ENCODE data around the gene C22orf15.
A peak's percentile ranks its signal among the peaks of the same experiment; 100 is the strongest.
"Not testable (repeated sequence)": the region's sequence is repeated elsewhere in the genome, so short reads cannot be mapped to it uniquely, and the experiment has no call there.

Gene C22orf15, protein sequence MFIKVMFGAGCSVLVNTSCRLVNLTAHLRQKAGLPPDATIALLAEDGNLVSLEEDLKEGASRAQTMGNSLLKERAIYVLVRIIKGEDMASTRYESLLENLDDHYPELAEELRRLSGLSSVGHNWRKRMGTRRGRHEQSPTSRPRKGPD

DNA sequence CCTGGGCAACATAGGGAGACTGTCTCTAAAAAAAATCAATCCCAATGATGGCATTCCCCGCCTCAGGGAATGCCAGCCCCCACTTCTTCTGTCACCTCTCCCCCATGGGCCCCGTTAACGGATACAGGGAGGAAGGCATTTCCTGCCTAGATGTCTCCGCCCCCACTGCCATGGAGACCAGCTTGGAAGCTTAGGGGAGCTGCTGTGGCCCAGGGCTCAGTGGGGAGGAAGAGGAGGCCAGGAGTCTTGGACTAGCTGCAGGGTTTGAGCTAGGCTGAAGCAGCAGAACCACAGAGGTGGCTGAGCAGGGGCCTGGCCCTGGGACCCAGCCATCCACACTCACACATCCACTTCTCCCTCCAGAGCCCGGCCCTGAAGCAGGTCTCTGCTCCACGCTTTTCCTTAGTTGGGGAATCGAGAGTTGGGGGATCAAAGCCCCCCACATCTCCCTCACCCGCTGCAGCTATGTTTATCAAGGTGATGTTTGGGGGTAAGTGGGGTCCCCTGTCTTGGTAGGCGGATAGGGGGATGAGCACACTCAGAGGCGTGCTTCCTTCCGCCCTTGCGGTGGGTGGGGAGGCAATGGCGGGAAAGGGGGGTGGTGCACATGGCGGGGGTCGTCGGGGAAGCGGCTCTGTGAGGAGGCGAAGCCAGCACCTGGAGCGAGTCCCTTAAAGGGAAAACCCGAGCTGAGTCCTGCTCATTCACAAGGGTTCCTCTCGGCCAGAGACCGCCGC is at the start of gene C22orf15:
Gene C22orf15, plus strand, starts transcription at position 149 of the 737 bp plus-strand sequence. Its CDS starts 317 bp downstream, at position 466.
- DNase-seq (ENCODE audit: low read depth in 2 of 2): no peak

DNA sequence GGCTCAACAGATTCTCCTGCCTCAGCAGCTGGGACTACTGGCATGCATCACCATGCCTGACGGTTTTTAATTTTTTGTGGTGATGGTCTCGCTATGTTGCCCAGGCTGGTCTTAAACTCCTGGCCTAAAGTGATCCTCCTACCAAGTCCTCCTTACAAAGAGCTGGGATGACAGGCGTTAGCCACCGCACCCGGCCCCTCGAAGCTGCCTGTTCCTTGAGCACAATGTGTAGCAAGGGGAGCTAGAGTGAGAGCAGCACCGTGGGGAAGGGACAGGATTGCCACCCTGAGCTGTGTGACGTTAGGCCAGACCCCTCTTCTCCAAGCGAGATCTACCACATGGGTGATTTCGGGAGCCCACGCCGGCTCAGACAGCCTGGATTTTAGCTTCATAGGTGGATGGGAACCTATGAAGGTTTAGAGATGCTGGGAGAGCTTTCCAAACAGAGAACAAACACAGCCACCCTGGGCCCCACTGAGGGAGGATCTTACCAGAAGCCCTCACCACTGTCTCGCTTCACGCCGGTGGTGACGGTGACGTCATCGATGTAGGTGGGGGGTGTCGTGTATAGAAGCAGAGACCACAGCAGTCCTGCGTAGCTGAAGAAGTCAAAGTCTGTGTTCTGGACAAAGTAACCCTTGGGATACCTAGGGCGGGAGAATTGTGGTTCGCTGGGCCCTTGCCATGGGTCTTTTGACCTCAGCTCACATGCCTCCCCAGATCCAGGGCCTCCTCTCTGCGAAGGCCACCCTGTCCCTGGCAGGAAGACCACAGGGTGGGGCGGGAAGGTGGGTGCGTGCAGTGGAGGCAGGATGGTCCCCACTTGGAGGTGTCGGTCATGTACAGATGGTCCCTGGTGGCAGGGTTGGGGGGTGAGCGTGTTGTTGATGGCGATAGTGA is 48.8 kb upstream of the C22orf15 start:
- DNase-seq (ENCODE audit: low read depth in 2 of 2): no peak

DNA sequence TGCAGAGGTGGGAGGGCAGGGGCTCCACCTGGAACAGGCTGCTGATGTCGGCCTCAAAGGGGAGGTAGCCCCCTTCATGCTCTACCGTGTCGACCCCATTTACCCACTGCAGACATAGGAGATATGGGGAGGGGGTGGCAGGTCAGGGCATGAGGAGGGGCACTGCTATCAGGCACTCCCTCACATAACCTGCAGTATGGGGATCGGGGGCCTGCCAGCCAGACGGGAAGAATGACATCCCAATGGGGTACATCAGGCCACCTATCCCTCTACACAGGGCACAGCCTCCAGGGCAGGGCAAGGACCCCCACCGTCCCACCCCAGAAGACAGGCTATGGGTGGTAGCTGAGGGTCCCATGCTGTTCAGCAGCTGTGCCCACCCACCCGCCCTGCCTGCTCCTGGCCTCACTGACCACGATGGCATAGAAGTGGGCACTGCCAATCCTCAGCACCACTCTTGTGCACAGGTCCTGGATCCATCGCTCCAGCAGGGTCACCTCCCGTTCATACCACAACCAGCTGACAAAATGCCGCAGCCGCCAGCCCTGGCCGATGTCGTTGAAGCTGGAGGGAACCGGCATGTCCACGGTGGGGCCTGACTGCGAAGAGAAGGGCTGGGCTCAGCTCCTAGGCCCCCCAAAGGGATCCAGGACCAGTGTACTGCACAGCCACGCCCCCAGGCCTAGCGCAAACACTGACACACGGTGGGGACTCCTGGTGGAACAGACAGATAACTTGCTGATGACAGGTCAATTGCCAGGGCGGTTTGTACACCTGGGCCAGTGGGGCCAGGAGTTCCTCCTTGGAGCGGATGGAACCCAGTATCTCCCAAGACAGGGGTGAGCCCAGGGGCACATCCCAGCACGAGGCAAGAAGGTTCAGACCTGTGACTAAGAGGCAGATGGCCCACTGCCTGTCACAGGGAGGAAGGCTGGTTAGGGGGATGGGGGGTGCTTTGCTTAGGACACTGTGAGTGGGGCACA is 47.9 kb upstream of the C22orf15 start:
- DNase-seq (ENCODE audit: low read depth in 2 of 2): no peak

DNA sequence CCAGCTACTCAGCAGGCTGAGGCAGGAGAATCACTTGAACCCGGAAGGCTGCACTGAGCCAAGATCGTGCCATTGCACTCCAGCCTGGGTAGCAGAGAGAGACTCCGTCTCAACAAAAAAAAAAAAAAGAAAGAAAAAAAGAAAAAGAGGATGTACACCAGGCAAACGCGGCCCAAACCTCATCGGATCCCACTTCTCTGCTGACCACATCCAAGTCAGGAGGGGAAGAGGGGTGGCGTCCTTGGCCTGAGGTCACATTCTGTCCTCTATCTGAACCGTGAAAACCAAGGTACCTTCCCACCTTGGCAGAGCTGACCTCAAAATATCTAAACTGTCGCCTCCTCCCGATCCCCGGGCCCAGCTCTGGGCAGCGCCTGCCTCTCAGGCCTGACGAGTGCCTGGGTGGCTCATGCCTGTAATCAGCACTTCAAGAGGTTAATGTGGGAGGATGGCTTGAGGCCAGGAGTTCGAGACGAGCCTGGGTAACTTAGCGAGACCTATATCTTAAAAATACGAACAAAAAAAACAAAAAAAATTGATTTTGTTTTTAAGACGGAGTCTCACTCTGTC is 46.9 kb upstream of the C22orf15 start:
- no peak for DNase-seq (ENCODE audit: low read depth in 2 of 2)

DNA sequence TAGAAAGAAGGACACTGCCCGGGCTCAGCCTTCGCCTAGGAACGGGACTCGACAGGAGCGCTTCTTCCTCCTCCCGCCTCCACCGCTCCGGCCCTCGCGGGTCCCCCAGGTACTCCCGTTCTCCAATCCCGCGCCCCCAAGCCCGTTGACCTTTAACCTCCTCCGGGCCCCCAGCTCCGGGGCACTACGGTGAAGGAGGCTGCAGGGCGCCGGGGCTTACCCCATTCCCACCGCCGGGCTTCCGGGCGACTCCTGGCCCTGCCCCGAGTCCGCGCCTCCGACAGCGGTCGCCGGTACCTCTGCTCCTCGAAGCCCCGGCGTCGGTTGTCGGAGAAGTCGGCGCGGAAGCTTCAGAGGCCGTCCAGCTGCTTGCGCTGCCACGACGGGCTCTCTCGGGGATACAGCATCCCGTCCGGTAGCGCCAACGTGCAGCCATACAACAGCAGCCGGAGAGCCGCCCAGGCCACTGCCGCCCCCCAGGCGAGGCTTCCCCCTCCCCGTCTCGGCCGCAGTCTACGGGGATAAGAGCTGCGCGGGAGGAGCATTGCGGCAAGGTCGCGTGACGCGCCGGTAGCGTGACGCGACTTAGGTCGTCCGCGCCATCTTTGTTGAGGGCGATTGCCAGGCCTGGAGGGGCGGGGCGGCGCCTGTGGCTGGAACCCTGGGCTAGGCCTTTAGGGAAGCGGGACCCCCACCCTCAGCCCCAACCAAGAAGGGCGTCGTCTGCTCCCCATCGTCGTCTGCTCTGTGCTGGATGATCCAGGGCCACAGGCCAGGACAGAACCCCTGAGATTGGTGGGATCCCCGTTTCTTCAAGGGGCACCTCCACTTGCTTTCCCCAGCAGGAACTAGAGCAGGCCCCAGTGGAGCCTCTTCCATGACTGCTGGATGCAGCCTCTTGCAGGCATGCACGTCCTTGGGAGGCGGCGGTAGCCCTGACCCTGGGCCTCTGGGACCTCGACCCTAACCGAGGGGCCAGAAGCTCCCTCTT is 45.7 kb upstream of the C22orf15 start:
- DNase-seq (ENCODE audit: low read depth in 2 of 2): peak; percentile 63 to 69

DNA sequence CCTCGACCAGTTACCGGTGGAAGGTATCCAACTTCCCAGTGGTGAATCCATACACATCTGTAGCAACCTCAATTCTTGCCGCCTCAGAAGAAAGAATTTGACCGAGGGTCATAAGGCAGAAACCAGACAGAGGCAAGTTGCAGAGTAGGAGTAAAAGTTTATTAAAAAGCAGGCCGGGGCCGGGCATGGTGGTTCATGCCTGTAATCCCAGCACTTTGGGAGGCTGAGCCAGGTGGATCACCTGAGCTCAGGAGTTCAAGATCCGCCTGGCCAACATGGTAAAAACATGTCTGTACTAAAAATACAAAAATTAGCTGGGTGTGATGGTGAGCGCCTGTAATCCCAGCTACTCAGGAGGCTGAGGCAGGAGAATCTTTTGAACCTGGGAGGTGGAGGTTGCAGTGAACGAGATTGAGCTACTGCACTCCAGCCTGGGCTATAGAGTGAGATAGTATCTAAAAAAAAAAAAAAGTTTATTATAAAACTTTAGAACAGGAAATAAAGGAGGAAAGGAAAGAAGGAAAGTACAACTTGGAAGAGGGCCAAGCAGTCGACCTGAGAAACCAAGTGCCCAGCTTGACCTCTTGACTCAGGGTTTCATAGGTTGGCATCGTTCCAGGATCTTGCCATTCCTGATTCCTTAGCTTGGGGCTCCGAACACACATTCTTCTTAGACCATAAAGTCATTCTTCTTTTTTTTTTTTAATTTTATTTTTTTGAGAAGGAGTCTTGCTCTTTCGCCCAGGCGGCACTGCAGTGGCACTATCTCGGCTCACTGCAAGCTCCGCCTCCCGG is 44.2 kb upstream of the C22orf15 start:
- no peak for DNase-seq (ENCODE audit: low read depth in 2 of 2)

DNA sequence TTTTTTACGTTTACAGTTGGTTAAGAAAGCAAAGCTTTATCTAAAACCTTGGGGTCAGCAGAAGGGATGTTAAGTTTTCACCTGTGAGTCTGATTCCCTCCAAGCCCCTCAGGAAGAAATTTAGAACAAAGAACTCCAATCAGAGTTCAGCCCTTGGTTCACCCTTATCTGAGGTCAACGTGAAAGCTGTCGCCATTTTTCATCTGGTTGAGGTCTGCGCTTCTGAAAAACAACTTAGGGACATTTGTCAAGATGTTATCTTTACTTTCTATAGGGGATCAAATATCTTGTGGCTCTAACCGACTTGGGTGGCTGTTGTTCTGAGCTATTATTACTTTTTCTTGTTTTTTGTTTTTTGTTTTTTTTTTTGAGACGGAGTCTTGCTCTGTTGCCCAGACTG is 41.9 kb upstream of the C22orf15 start:
- no peak for DNase-seq (ENCODE audit: low read depth in 2 of 2)

DNA sequence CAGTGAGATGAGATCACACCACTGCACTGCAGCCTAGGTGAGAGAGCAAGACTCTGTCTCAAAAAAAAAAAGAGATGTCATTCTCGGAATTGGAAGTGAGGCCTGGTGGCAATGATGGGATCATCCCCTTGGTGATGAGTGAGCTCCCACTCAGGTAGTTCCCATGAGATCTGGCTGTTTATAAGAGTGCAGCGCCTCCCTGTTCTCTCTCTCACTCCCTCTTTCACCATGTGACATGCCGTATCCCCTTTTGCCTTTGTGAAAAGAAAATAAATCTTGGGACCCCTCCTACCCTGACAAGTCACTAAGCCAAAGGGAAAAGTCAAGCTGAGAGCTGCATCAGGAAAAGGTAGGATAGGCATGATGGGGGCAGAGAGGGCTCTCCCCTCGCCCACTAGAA is 40.6 kb upstream of the C22orf15 start:
- DNase-seq (ENCODE audit: low read depth in 2 of 2): no peak

DNA sequence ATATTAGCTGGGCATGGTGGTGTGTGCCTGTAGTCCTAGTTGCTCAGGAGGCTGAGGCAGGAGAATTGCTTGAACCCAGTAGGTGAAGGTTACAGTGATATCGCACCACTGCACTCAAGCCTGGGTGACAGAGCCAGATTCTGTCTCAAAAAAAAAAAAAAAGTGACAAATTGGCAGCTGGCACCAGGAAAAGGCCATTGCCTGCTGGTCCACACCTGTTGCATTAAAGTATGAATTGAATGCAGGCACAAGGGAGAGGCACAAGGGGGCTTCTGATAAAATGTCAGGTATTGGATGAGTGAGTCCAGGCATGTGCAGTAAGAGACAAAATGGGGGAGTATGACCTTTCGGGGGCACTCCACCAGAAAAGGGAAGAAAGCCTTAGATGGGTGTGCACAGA is 40.1 kb upstream of the C22orf15 start:
- no peak for DNase-seq (ENCODE audit: low read depth in 2 of 2)

DNA sequence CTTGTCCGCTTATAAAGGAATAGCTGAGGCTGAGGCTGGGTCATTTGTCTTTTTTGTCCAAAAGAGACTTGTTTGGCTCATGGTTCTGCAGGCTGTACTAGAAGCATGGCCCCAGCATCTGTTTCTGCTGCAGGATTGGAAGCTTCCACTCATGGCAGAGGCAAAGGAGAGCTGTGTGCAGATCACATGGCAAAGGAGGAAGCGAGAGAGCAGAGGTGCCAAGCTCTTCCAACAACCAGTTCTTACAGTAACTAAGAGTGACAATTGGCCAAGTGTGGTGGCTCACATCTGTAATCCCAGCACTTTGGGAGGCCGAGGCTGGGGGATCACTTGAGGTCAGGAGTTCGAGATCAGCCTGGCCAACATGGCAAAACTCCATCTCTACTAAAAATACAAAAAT is 34.7 kb upstream of the C22orf15 start:
- DNase-seq (ENCODE audit: low read depth in 2 of 2): not testable (repeated sequence)

DNA sequence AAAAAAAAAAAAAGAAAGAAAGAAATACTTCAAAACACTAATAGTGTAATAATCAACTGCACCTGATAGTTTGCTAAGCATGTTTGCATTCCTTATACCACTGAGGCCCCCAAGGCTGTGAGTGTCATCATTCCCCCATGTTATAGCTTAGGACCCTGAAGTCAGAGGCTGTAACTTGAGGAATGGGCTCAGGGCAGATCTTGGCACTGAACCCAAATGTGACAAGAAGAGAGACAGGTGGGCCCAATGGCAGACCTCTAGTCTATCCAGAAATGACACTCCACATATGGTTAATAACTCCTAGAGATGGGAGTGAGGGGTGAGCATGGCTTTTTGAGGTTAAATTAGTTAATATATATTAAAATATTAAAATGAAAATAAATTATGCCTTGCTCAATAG is 25.1 kb upstream of the C22orf15 start:
- no peak for DNase-seq (ENCODE audit: low read depth in 2 of 2)

DNA sequence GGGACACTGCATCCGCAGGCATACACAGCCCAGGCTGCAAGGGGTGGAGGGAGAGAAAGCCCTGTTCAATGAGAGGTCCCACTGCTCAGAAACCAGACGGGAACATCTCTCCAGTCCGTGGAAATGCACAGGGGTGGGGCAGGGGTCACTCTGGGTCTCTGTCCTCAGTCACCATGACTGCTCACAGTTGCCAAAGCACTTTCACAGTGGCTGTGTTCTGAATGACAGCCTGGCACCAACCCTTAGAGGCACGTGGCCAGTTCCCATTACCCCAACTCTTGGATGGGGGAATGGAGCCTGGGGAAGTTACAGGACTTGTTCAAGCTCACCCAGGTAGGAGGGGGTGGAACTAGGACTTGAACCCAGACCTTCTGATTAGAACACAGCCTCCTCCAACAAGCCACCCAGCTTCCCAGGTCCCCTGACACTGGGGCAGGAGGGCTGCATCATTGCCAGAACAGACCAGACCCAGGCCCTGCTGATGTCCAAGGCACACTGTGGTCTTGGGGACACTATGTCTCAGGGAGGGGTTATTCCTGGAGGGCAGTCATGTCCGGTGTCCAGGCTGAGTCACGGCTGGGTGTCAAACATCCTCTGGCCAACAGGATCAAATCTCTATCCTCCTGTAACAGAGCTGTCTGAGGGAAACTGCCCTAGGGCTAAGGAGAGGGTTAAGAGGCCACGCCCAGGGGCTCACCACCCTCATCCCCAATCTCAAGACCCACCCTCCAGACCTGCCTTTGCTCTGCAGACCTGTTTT is 20.1 kb upstream of the C22orf15 start:
- no peak for DNase-seq (ENCODE audit: low read depth in 2 of 2)

DNA sequence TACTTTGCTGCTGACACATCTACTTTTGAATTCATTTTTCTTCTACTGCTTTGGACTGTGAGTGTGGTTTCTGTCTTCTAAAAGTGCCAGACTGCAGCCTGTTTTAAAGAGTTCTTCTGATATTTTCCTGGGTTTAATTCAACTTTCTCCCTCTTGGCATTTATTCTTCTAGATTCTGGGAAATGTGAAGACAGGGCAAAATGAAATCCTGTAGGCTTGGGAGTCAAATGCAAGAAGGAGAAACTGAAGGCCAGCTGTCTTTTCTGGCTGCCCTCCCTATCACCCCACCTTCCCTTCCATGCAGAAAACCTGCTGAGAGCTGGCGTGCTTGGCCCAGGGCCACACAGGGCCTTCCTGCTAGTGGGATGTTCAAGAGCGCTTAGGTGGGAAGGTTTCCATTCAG is 19.5 kb upstream of the C22orf15 start:
- no peak for DNase-seq (ENCODE audit: low read depth in 2 of 2)

DNA sequence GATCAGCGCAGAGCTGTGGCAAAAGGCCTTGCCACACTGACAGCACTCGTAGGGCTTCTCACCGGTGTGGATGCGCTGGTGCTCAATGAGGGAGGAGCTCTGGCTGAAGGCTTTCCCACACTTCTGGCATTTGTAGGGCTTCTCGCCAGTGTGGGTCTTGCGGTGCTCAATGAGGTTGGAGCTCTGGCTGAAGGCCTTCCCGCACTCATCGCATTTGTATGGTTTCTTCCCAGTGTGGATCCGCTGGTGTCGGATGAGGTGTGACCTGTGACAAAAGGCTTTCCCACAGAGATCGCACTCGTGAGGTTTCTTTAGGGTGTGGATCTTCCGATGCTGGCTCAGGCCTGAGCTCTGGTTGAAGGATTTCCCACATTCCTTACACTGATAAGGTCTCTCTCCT is 18.8 kb upstream of the C22orf15 start:
- DNase-seq (ENCODE audit: low read depth in 2 of 2): no peak

DNA sequence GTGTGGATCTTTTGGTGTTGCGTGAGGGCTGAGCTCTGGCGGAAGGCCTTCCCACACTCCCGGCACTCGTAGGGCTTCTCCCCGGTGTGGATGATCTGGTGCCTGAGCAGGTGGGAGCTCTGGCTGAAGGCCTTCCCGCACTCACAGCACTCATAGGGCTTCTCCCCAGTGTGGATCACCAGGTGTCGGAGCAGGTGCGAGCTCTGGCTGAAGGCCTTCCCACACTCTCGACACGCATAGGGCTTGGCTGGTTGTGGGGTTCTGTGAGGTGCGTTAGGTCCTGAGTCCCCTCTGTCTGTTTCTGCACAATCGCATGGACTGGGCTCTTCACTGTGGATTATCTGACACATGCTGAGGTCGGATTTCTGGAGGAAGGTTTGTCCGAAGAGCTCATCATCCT is 18.3 kb upstream of the C22orf15 start:
- DNase-seq (ENCODE audit: low read depth in 2 of 2): no peak

DNA sequence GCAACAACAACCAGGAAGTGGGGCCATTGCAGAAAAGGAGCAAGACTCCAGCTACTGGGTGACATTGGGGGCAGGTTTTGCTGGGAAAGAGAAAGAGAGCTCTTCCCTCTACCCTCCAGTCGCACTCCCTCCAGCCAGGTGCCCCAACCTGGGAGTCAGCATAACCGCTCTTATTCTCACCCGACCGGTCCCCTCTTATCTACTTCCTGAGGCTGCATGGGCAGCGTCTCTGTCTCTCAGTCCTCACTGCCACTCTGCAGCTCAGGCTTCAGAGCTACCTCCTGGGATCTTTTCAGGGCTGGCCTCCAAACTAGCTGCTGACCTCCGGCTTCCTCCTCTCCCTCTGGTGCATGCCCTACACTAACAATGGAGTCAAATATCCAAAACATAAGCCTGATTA is 17.0 kb upstream of the C22orf15 start:
- no peak for DNase-seq (ENCODE audit: low read depth in 2 of 2)

DNA sequence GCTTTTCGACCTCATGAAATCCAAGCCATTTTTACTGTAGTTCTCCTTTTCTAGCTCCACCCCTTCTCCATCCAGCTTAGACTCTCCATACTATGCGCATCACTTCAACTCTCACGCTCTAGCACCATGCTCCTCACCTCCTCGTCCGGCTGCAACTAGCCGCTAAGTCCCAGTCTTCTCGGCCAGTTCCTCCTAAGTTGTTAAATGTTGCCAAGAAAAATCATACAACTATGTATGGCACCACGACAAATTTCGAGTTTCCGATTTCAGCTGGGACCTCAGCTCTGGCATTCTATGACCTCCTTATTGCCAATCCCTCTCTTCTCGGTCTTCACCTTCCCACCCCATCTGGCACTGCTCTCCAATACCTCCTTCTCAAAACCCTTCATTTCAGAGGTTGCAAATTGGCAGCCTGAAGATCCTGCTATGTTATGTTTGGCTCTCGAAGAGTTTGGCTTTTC is 12.9 kb upstream of the C22orf15 start:
- no peak for DNase-seq (ENCODE audit: low read depth in 2 of 2)

DNA sequence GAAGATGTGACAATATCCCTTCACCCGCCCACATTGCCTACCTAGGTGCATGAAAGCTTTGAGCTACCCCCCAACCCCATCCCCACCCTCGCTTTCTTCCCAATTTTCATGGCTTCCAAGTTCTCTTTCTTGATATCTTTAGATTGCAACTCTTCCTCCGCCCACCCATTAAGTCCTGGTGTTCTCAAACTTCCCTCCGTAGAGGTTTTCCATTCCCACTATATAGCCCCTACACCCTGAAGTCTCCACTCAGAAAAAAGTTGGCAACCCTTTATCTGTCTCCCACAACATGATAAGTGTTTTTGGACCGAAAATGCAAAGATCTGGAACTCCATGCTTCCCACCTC is 12.4 kb upstream of the C22orf15 start:
- no peak for DNase-seq (ENCODE audit: low read depth in 2 of 2)
